ENCODE measurements around the gene TACSTD2.
"Not testable (repeated sequence)": the region's sequence is repeated elsewhere in the genome, so short reads cannot be mapped to it uniquely, and the experiment has no call there.

TACSTD2 gene

GRCh38 chr1:58568271-58568860 is 8.7 kb downstream of the TACSTD2 start:
- DNase-seq (ENCODE audit: extremely low read depth in 1 of 2, low read depth in 1 of 2), result no peak

- DNase-seq (ENCODE audit: extremely low read depth in 1 of 2, low read depth in 1 of 2), result no peak
Measured at GRCh38 chr1:58566339-58566738, 10.7 kb downstream of the TACSTD2 start.

- not testable (repeated sequence) for DNase-seq (ENCODE audit: extremely low read depth in 1 of 2, low read depth in 1 of 2)
Measured at GRCh38 chr1:58563715-58564114, 13.3 kb downstream of the TACSTD2 start.

GRCh38 chr1:58561633-58562032 is 15.4 kb downstream of the TACSTD2 start:
- no peak for DNase-seq (ENCODE audit: extremely low read depth in 1 of 2, low read depth in 1 of 2)

GRCh38 chr1:58555393-58555792 is 21.7 kb downstream of the TACSTD2 start:
- no peak for DNase-seq (ENCODE audit: extremely low read depth in 1 of 2, low read depth in 1 of 2)

GRCh38 chr1:58551186-58552140 is 25.6 kb downstream of the TACSTD2 start:
- no peak for DNase-seq (ENCODE audit: extremely low read depth in 1 of 2, low read depth in 1 of 2)

GRCh38 chr1:58549291-58549690 is 27.8 kb downstream of the TACSTD2 start:
- DNase-seq (ENCODE audit: extremely low read depth in 1 of 2, low read depth in 1 of 2), result not testable (repeated sequence)

GRCh38 chr1:58548371-58548770 is 28.7 kb downstream of the TACSTD2 start:
- DNase-seq (ENCODE audit: extremely low read depth in 1 of 2, low read depth in 1 of 2), result no peak

- DNase-seq (ENCODE audit: extremely low read depth in 1 of 2, low read depth in 1 of 2), result peak; percentile 91 to 97
Measured at GRCh38 chr1:58546520-58547308, 30.3 kb downstream of the TACSTD2 start, which contains the start of gene OMA1. OMA1 (minus strand) TSS chr1:58546726; CDS start chr1:58539294, 7,432 bp downstream.

- peak; percentile 37 to 65 for DNase-seq (ENCODE audit: extremely low read depth in 1 of 2, low read depth in 1 of 2)
Measured at GRCh38 chr1:58545591-58546519, 31.2 kb downstream of the TACSTD2 start.

GRCh38 chr1:58543260-58543659 is 33.8 kb downstream of the TACSTD2 start:
- DNase-seq (ENCODE audit: extremely low read depth in 1 of 2, low read depth in 1 of 2), result no peak

GRCh38 chr1:58539553-58539952 is 37.5 kb downstream of the TACSTD2 start:
- no peak for DNase-seq (ENCODE audit: extremely low read depth in 1 of 2, low read depth in 1 of 2)

- DNase-seq (ENCODE audit: extremely low read depth in 1 of 2, low read depth in 1 of 2), result no peak
Measured at GRCh38 chr1:58538821-58539220, 38.2 kb downstream of the TACSTD2 start.

GRCh38 chr1:58531842-58532241 is 45.2 kb downstream of the TACSTD2 start:
- DNase-seq (ENCODE audit: extremely low read depth in 1 of 2, low read depth in 1 of 2), result not testable (repeated sequence)

- DNase-seq (ENCODE audit: extremely low read depth in 1 of 2, low read depth in 1 of 2), result no peak
Measured at GRCh38 chr1:58529284-58529683, 47.8 kb downstream of the TACSTD2 start.

GRCh38 chr1:58528518-58528917 is 48.5 kb downstream of the TACSTD2 start:
- DNase-seq (ENCODE audit: extremely low read depth in 1 of 2, low read depth in 1 of 2), result no peak

Measured in activated CD8-positive, alpha-beta memory T cell treated with anti-CD3 and anti-CD28 coated beads for 1 hour (primary cell).